SU-DHL-6 (cell line): Measurements from ENCODE around the gene PTPRN2.

Experiments used
- H2AFZ ChIP-seq: fragments of 200-600 bp; sonication (generic); 2 replicates; pipeline ENCODE4 v1.6.1; 2014; ENCODE audit warnings: low read depth, mild to moderate bottlenecking, moderate library complexity, mixed read lengths, antibody characterized with exemption, low read length; ENCODE audit not compliant: severe bottlenecking
- H3F3A ChIP-seq: fragments of 200-600 bp; shearing (Covaris generic); 2 replicates; pipeline ENCODE4 v1.6.0; 2016; ENCODE audit warnings: antibody characterized with exemption, mild to moderate bottlenecking; ENCODE audit not compliant: insufficient read depth
- H3K27ac ChIP-seq: fragments of 200-600 bp; sonication (generic); 2 replicates; pipeline ENCODE4 v1.5.1; 2016; ENCODE audit warnings: low read depth, mild to moderate bottlenecking, low read length, moderate library complexity, mixed read lengths
- H3K27me3 ChIP-seq: fragments of 200-600 bp; sonication (generic), shearing (Covaris generic); 2 replicates; pipeline ENCODE4 v1.6.0; 2014; ENCODE audit warnings: mild to moderate bottlenecking, low read length
- H3K36me3 ChIP-seq: fragments of 200-600 bp; sonication (generic); 2 replicates; pipeline ENCODE4 v1.6.1; 2014; ENCODE audit warnings: mild to moderate bottlenecking, low read length, mixed read lengths
- H3K4me2 ChIP-seq: fragments of 300-600, 200-600 bp; shearing (Covaris generic), sonication (generic); 2 replicates; pipeline ENCODE4 v1.6.0; 2014; ENCODE audit warnings: low read length, low read depth, mild to moderate bottlenecking; ENCODE audit not compliant: poor library complexity, severe bottlenecking
- H3K4me3 ChIP-seq: fragments of 200-600 bp; sonication (generic); 2 replicates; pipeline ENCODE4 v1.5.1; 2014; ENCODE audit warnings: antibody characterized with exemption, low read length, mild to moderate bottlenecking, mixed read lengths; ENCODE audit not compliant: insufficient read depth, poor library complexity, severe bottlenecking
- H3K79me2 ChIP-seq: fragments of 200-600 bp; sonication (generic); 2 replicates; pipeline ENCODE4 v1.6.1; 2014; ENCODE audit warnings: mild to moderate bottlenecking, low read length, moderate library complexity; ENCODE audit not compliant: insufficient read depth
- H3K9ac ChIP-seq: fragments of 200-600 bp; sonication (generic); 2 replicates; pipeline ENCODE4 v1.7.0; 2014; ENCODE audit warnings: mild to moderate bottlenecking, low read length
- H3K9me2 ChIP-seq: fragments of 200-600 bp; sonication (generic); replicated peaks from 2 replicates; pipeline ENCODE4 v1.6.1; 2014; ENCODE audit warnings: low read length; ENCODE audit not compliant: insufficient read depth
- H3K9me3 ChIP-seq: fragments of 200-600 bp; sonication (generic); 2 replicates; pipeline ENCODE4 v1.6.1; 2014; ENCODE audit warnings: low read length, mixed read lengths; ENCODE audit not compliant: insufficient read depth
- H4K20me1 ChIP-seq: fragments of 200-600 bp; sonication (generic); 2 replicates; pipeline ENCODE4 v1.6.1; 2014; ENCODE audit warnings: low read depth, mild to moderate bottlenecking, antibody characterized with exemption, low read length, moderate library complexity, mixed read lengths
- EZH2phosphoT487 ChIP-seq: fragments of 200-600 bp; sonication (generic), shearing (Covaris generic); conservative IDR thresholded peaks from 2 replicates; pipeline ENCODE4 v1.6.1; 2018; ENCODE audit warnings: mild to moderate bottlenecking, antibody characterized with exemption, low read length, moderate library complexity, mixed read lengths
- TF ChIP-seq, protein P1 (sequence below): fragments of 200-600 bp; sonication (generic); IDR thresholded peaks from one replicate; pipeline ENCODE4 v1.5.1; 2017; ENCODE audit warnings: antibody characterized with exemption, mild to moderate bottlenecking, low read length, moderate library complexity; ENCODE audit not compliant: insufficient read depth, poor library complexity, severe bottlenecking

The PTPRN2 gene

DNA sequence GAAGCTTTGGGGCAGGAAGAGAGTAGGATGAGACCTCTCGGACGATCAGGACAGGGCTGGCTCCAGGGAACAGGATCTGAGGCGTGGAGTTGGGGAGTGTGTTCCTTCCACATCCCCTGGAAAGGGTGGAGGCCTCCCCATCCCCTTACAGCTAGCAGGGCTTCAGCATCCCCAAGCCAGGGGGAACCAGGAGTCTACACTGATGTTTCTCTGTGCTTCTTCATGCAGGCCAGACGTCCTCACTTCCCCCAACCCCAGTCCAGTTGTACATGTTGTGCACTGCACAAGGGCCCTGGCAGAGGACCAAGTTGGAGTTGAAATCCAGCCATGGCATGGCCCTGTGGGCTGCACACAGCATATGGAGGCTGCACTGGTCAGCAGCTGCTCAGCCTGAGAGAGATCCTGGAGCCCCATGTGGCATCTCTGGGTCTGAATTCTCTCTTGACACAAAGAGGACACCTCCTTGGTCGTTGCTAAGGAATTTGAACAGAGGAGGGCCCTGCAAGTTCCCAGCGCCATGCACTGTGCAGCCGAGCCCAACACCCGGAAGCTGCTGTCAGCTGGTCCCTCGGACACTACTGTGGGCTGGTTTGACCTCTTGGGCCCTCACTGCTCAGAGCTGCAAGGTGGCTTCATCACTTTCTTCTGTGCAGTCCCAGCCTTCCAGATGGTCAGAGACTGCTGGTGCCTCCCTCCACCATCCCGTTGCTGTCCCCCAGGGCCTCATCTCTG, 1069.7 kb downstream of the PTPRN2 start:
- H3K9me2 ChIP-seq: no peaks in the 10 kb centered on the region
- no peak overlapping the region for H3K4me2 ChIP-seq
- no peak overlapping the region for H2AFZ ChIP-seq
- H4K20me1 ChIP-seq: no peaks in the 10 kb centered on the region
- no peak overlapping the region for H3K27ac ChIP-seq
- no peaks in the 10 kb centered on the region for H3F3A ChIP-seq
- no peak overlapping the region for H3K4me3 ChIP-seq
- no peak overlapping the region for H3K9ac ChIP-seq
- H3K36me3 ChIP-seq: no peaks in the 10 kb centered on the region
- H3K9me3 ChIP-seq: no peaks in the 10 kb centered on the region
- H3K27me3 ChIP-seq: no peaks in the 10 kb centered on the region
- no peaks in the 10 kb centered on the region for H3K79me2 ChIP-seq
- no peak for TF ChIP-seq EZH2phosphoT487
- TF ChIP-seq, protein P1, sequence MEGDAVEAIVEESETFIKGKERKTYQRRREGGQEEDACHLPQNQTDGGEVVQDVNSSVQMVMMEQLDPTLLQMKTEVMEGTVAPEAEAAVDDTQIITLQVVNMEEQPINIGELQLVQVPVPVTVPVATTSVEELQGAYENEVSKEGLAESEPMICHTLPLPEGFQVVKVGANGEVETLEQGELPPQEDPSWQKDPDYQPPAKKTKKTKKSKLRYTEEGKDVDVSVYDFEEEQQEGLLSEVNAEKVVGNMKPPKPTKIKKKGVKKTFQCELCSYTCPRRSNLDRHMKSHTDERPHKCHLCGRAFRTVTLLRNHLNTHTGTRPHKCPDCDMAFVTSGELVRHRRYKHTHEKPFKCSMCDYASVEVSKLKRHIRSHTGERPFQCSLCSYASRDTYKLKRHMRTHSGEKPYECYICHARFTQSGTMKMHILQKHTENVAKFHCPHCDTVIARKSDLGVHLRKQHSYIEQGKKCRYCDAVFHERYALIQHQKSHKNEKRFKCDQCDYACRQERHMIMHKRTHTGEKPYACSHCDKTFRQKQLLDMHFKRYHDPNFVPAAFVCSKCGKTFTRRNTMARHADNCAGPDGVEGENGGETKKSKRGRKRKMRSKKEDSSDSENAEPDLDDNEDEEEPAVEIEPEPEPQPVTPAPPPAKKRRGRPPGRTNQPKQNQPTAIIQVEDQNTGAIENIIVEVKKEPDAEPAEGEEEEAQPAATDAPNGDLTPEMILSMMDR: no peak

DNA sequence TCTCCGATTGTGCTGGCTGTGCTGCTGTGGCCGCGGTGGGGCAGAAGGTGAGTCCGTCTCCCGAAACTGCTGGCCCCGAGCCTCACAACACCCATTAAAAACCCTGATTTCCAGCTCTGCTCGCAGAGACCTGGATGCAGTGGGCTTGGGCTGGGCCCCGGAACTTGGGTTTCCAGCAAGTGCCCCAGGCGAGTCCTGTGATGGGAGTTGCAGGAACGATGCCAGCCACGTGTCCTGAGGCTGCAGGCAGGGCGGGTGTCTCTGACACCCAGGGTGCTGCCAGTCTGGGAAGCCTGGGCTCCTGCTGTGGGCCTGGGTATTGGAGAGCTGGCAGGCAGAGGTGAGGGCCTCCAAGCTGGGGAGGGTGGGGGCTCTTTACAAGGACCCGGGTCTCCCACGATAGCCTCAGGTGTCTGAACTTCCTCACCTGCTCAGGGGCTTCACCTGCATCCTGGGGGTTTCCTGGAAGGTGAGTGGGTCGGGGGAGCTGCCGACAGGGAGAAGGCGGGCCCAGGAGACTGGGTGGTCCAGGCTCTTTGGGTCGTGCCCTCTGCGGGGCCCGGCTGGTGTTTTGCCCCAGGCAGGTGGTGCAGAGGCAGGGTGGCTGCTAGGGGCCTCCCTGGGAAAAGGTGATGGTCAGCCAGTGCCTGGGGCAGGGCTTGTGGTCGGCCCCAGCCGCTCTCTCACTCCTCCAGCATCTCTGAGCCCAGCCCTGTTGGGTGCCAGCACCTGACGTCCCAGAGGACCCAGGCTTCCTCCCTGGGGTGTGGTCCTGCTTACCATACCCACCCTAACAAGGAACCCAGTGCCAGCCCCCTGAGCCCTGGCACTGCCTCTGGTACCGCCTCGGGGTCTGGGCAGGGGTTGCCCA, 1070.5 kb downstream of the PTPRN2 start:
- H3K4me3 ChIP-seq: no peak overlapping the region
- H3K9me2 ChIP-seq: no peaks in the 10 kb centered on the region
- TF ChIP-seq, protein P1: no peak
- no peak for TF ChIP-seq EZH2phosphoT487
- H3K79me2 ChIP-seq: no peaks in the 10 kb centered on the region
- H3K36me3 ChIP-seq: no peaks in the 10 kb centered on the region
- no peaks in the 10 kb centered on the region for H4K20me1 ChIP-seq
- no peaks in the 10 kb centered on the region for H3K27me3 ChIP-seq
- H3K4me2 ChIP-seq: no peak overlapping the region
- no peaks in the 10 kb centered on the region for H3K9me3 ChIP-seq
- no peak overlapping the region for H2AFZ ChIP-seq
- no peak overlapping the region for H3K27ac ChIP-seq
- no peaks in the 10 kb centered on the region for H3F3A ChIP-seq
- H3K9ac ChIP-seq: no peak overlapping the region

DNA sequence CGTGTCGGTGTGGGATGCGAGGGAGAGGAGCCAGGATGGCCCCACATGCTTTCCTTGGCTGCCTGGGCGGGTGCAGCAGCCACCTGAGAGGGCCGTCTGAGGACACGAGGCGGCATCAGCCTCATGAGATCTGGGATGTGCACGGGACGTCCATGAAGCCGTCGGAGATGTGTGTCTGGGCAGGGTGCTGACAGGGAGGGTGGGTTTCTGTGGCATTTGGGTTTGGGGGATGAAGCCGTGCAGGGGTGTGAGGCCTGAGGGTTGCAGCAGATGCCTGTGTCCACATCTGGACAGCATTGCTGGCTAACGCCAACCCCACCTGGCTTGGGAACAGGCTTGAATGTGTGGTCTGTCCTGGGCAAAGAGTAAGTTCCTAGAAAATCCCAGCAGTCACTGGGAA, 1071.3 kb downstream of the PTPRN2 start:
- no peaks in the 10 kb centered on the region for H3K27me3 ChIP-seq
- H2AFZ ChIP-seq: no peak overlapping the region
- no peaks in the 10 kb centered on the region for H3K36me3 ChIP-seq
- H3K4me3 ChIP-seq: no peak overlapping the region
- no peaks in the 10 kb centered on the region for H3K9me3 ChIP-seq
- TF ChIP-seq EZH2phosphoT487: no peak
- TF ChIP-seq, protein P1: no peak
- H3K79me2 ChIP-seq: no peaks in the 10 kb centered on the region
- H3K9me2 ChIP-seq: no peaks in the 10 kb centered on the region
- H4K20me1 ChIP-seq: no peaks in the 10 kb centered on the region
- no peaks in the 10 kb centered on the region for H3F3A ChIP-seq
- no peak overlapping the region for H3K27ac ChIP-seq
- H3K9ac ChIP-seq: no peak overlapping the region
- no peak overlapping the region for H3K4me2 ChIP-seq
